Choroid plexus epithelial cell (primary cell): ENCODE data around the gene CHKB.
"Not testable (repeated sequence)": the region's sequence is repeated elsewhere in the genome, so short reads cannot be mapped to it uniquely, and the experiment has no call there.

Experiments used
- DNase-seq: peaks from one replicate; pipeline ENCODE4 v3.0.0-alpha.2; 2010; ENCODE audit warnings: low read depth
- H3K4me3 ChIP-seq: 2 replicates; pipeline ENCODE4 v1.5.1; 2011; ENCODE audit warnings: low read depth, mild to moderate bottlenecking, control low read depth, low read length, moderate library complexity
- TF ChIP-seq, protein P1 (sequence below): conservative IDR thresholded peaks from 2 replicates; pipeline ENCODE4 v1.5.1; 2011; ENCODE audit warnings: low read depth, mild to moderate bottlenecking, control low read depth, inconsistent platforms, low read length, moderate library complexity

CHKB gene

DNA sequence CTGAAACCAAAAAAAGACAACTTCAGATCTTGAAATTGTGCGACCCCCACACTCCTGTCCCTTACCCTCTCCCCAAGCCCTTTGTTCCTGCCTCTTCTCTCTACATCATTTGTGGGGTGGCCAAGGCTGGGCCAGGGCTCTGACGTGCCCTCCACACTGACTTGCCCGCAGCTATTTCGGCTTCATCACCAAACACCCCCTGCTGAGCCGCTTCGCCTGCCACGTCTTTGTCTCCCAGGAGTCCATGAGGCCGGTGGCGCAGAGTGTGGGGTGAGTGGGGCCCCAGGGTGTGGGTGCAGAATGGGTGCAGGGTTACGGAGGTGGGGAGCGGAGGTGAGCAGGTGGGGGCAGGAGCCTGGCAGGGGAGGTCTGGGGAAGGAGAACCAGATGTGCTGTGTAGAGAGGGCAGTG is 27.4 kb upstream of the CHKB start:
- H3K4me3 ChIP-seq = no peak overlapping the region
- DNase-seq = no peak
- TF ChIP-seq, protein P1, sequence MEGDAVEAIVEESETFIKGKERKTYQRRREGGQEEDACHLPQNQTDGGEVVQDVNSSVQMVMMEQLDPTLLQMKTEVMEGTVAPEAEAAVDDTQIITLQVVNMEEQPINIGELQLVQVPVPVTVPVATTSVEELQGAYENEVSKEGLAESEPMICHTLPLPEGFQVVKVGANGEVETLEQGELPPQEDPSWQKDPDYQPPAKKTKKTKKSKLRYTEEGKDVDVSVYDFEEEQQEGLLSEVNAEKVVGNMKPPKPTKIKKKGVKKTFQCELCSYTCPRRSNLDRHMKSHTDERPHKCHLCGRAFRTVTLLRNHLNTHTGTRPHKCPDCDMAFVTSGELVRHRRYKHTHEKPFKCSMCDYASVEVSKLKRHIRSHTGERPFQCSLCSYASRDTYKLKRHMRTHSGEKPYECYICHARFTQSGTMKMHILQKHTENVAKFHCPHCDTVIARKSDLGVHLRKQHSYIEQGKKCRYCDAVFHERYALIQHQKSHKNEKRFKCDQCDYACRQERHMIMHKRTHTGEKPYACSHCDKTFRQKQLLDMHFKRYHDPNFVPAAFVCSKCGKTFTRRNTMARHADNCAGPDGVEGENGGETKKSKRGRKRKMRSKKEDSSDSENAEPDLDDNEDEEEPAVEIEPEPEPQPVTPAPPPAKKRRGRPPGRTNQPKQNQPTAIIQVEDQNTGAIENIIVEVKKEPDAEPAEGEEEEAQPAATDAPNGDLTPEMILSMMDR = no peak

DNA sequence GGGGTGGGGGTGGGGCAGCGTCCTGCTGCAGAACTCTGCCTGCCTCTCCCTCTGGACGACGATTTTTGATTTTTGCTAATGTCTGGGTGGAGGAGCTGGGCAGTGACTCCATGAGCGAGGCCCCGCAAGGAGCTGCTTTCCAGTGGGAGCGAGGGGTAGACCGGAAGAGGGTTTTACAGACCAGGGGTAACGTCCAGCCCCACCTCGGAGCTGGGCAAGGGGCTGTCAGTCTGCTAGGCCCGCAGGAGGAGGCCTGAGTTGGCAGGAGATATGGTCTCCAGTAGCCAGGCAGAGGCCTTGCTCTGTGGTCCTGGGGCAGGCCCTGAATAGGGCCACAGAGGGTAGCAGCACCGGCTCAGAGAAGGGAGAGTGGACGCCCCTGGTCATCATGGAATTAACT is 26.9 kb upstream of the CHKB start:
- TF ChIP-seq, protein P1 = no peak
- no peak overlapping the region for H3K4me3 ChIP-seq
- no peak for DNase-seq

DNA sequence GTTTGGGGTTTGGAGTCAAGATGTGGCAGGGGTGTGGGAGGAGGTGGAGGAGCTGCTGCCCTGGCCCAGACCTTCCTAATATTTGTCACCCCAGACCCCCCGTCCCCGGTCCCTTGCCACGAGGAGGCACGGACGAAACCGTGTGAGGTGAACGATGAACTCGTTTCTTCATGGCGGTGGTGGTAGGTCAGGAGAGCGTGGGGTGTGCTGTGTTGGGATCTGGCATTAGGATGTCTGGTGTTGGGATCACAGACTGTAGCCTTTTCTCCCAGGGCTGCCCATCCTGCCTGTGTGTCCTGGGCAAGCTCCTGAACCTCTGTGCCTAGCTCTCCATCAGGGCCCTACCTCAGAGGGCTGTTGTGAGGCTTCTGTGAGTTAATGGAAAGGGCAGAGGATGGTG is 26.3 kb upstream of the CHKB start:
- no peak for DNase-seq
- TF ChIP-seq, protein P1 = no peak
- H3K4me3 ChIP-seq = no peak overlapping the region

DNA sequence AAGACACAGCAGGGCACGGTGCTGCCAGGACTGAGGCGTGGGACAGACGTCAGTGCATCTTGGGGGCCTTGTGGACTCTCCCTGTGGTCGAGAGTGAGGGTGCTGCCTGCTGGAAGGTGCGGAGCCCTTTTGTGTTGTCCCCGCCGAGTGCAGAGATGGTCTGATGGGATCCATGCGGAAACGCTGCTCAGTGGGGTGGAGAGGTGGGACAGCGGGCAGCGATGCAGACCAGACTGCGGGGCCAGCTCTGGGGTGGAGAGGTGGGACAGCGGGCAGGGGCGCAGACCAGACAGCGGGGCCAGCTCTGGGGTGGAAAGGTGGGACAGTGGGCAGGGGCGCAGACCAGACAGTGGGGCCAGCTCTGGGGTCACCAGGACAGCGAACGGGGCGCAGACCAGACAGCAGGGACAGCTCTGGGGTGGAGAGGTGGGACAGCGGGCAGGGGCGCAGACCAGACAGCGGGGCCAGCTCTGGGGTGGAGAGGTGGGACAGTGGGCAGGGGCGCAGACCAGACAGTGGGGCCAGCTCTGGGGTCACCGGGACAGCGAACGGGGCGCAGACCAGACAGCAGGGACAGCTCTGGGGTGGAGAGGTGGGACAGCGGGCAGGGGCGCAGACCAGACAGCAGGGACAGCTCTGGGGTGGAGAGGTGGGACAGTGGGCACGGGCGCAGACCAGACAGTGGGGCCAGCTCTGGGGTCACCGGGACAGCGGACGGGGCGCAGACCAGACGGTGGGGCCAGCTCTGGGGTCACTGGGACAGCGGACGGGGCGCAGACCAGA is 25.6 kb upstream of the CHKB start:
- DNase-seq, H3K4me3 ChIP-seq: not testable (repeated sequence)

DNA sequence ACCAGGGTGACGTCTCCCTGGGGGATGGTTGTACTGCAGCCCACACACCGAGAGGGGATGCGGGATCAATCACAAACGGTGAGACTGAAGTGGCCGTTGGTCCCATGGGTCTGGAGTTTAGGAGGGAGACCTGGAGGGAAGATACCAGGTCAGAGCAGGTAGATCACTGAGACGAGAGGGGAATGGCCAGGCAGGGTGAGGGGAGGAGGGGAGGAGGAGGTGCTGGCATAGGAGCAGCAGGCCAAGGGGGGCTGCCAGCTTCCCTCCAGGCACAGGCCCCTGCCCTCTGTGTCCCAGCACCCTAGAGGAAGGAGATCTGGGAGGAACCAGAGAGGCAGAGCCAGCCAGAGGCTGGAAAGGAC is 25.0 kb upstream of the CHKB start:
- H3K4me3 ChIP-seq = no peak overlapping the region
- TF ChIP-seq, protein P1 = no peak
- DNase-seq = no peak

DNA sequence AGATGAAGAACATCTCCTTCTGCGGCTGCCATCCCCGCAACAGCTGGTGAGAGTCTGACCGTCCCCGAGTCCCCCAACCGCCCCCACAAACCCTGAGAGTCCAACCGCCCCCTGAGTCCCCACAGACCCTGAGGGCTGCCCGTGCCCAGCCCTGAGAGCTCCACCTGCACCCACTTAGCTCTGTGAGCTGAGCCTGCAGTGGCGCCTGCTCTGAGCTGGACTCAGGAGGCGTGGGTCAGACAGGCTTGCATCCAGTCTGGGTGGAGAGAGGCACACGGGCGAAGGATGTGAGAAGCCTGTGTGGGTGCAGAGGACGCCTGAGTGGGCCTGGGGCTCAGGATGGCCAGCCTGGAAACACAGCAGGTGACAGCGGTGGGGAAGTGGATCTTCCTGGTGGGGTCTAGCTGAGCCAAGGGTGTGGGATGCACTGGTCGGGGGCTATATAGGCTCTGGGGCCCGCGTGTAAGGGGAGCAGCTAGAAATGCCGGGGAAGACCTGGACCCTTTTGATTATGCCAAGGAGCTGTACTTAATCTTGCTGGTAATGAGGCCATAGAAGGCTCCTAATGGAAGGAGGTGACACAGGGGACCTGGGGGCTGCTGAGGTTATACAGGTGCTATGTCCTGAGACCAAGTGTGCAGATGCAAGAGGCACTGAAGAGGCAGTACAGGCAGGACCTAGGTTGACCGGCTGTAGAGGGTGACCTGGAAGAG is 24.5 kb upstream of the CHKB start:
- no peak overlapping the region for H3K4me3 ChIP-seq
- DNase-seq = no peak
- TF ChIP-seq, protein P1 = no peak

DNA sequence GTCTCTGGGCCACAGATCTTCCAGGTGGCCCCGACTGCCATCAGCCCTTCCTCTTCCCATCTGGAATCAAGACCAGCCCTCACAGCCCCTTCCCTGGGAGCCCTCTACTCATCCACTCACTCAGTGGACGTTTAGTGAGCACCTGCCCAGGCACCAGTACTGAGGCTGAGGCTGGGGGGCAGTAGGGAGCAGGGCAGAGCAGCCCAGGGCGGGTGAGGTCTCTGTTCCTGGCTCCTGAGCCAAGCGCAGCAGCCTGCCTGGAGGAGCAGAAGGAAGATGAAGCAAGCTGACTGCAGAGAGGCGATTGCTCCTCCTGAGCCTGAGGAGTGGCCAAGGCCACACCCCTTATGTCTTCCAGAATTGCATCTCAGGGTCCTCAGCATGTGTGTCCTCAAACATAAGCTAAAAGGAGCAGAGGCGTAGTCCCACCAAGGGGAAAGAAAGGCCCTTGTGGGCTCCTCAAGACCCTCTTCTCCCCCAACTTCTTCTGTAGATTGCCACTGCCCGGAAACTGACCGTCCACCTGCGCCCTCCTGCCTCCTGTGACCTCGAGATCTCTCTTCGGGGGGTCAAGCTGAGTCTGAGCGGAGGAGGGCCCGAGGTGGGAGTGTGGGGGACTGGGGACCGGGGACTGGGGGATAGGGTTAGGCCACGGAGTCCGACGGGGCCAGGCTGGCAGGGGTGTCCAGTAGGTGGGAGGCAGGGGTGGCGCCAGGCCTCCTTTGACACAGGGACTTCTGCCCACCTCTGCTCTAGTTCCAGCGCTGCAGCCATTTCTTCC is 23.7 kb upstream of the CHKB start:
- TF ChIP-seq, protein P1 = peak; percentile 21
- no peak for DNase-seq
- no peak overlapping the region for H3K4me3 ChIP-seq
